ELR (cell line): ENCODE data around the gene CALCB.

Source experiments
- DNase-seq: peaks from one replicate; pipeline ENCODE4 v3.0.0-alpha.2; 2015; ENCODE audit warnings: low read depth

The CALCB gene

DNA sequence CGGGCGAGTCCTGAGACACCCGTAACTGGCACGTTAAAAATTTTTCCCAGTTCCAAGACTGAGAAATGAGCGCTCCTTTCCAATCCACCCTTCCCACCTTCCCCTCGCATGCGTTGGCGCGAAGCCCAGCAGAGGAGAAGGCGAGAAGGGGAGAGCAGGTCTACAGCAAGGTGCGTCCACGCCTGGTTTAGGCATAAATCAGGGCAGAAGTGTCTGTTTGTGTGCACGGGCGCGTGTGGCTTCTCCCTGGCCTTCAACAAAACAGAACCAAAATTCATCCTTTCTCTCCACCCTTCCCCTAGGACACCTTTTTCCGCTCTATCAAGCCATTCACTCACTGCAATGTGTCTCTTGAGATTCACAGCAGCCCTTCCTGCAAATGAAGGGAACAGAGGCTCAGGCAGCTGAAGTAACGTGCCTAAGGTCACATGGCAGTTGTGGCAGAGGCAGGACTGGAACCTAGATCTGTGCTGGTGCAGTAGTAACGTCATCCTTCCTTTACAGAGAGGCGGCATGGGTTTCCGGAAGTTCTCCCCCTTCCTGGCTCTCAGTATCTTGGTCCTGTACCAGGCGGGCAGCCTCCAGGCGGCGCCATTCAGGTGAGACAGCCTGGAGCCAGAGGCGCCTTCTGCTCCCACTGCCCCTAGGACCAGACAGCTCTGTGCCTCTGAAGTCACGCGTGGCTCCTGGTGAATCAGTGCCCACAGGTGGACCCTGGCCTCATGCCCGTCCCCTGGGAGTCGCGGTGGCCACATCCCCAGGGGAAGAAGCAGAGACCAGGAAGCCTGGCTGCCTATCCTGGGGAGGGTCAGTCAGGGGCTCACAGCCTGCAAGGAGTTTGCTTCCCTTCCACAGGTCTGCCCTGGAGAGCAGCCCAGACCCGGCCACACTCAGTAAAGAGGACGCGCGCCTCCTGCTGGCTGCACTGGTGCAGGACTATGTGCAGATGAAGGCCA is 1.1 kb downstream of the CALCB start:
- peak; percentile 73 for DNase-seq

DNA sequence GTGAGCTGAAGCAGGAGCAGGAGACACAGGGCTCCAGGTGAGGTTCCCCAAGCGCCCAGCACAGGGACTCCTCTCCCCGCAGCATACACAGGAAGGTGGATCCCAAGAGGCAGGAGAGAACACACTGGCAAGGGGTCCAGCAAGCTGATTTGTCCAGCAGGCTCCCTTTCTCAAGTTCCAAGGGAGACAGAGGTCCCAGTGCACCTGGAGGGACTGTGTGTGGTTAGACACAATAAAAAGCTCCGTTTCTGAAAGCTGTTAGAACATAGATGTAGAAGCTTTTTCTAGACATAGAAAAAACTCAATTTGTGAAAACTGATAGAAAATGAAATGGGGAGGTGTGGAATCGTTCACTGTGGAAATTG is 1.8 kb downstream of the CALCB start:
- no peak for DNase-seq

DNA sequence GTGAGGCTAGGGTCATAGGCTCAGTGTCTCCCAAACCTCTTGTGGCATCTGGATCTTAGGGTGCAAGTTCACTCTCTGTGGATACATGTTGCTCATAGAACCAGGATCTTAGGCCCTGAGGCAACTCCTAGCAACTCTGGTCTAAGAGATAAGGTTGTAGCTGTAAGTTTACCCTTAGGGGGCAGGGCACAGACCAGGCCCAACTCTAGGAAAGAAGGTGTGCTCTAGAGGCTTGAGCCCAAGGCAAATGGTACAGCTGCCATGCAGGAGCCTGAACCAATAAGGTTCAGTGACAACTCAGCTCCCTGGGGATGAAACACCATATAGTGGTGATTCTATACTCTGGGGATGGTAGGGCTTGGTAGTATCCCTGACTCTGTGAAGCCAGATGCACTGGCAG is 17.8 kb downstream of the CALCB start:
- no peak for DNase-seq

DNA sequence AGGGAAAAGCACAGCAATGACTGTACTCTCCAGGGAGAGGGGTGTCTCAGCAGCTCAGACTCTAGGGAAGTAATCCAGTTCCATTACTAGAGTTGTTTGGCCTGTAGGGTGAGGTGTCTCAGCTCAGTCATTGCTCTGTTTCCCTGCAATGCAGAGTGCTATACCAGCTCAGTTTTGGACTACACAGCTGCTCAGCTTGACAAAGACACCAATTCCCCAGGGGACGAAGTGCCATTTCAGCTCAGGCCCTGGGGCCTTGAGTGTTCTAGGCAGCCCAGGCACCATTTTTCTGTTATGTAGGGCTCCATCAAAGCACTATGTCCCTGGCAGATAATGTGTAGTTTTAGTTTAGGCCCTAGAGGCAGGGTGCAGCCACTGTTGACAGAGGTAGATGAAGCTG is 18.2 kb downstream of the CALCB start:
- no peak for DNase-seq

DNA sequence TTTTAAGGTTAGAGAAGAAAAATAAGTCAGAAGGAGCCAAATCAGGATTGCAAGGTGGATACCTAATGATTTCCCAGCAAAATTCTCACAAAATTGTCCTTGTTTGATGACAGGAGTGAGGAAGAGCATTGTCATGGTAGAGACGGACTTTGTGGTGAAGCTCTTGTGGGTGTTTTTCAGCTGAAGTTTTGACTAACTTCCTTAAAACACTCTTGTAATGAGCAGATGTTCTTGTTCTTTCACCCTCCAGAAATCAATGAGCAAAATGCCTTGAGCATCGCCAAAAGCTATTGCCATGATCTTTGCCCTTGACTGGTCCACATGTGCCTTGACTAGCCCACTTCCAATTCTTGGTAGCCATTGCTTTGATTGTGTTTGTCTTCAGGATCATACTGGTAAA is 20.0 kb downstream of the CALCB start:
- DNase-seq, result no peak

DNA sequence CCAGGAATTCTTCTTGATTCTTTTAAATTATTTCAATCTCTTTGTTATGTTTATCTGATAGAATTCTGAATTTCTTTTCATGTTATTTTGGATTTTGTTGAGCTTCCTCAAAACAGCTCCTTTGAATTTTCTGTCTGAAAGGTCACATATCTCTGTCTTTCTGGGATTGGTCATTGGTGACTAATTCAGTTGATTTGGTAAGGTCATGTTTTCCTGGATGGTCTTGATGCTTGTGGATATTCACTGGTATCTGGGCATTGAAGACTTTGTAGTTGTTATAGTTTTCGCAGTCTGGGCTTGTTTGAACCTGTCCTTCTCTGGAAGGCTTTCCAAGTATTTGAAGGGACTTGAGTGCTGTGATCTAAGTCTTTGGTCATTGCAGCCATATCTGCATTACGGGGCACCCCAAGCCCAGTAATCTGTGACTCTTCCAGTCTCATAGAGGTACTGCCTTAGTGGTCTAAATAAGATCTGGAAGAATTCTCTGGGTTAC is 22.4 kb downstream of the CALCB start:
- DNase-seq, result peak; percentile 27

DNA sequence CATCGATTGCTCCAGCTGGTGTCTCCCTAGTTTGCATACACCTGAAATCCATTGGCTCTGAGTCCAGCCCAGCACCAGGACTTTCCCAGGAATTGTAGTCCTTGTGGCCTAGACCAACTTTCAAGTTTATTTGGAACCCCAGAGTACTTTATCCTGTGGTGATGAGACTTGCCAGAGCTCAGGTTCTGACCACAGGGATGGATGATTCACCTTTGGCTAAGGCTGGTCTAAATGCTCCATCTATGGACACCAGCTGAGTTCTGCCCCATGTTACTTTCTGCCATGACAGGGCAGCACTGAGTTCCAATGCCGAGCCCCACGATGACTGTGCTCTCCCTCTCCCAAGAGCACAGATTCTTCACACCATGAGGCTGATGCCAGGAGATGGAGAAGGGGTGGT is 24.0 kb downstream of the CALCB start:
- DNase-seq, result peak; percentile 37

DNA sequence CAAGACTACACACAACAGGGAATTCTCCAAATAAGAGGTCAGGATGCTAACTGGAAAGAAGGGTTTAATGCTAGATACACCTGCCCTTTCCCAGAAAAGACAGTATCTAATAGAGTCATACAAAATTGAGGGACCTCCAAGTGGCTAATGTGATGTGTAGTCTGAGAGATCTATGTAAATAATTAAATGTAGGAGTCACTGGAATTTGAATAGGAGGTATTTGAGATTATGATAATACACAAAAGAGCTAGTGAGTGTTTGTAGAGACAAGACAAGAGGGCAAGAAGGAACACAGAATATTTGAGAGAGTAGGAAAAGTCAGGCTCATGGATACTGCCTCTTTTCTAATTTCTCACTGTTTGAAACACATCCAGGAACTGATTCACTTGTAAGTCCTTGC is 25.9 kb downstream of the CALCB start:
- no peak for DNase-seq

DNA sequence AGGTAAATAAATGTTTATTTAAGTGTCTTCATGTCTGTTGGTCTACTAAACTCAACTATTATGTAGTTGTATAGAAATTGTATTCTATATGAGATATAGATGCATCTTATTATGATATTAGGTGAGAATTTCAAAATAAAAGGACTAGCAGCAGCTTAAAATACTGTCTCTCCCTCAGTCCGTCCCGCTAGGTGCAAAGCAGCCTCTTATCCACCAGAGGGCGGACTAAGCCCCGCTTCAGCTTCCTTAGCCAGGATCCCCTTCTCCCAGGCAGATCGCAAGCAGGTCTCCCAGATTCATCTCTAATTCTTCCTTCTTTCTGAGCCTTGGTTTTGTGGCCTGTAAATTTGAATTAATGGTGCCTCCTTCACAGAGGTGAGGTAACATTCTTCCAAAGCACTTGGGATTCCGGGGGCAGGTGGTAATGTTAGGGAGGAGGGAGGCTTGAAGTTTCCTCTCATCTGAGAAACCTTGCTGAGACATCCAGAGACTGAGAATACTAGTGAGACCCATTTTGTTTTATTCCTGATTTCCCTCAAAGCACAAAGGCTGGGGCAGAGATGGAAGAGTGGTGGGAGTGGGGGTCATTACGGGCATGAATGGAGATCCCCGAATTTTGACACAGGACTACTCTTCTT is 27.8 kb downstream of the CALCB start:
- peak; percentile 82 for DNase-seq

DNA sequence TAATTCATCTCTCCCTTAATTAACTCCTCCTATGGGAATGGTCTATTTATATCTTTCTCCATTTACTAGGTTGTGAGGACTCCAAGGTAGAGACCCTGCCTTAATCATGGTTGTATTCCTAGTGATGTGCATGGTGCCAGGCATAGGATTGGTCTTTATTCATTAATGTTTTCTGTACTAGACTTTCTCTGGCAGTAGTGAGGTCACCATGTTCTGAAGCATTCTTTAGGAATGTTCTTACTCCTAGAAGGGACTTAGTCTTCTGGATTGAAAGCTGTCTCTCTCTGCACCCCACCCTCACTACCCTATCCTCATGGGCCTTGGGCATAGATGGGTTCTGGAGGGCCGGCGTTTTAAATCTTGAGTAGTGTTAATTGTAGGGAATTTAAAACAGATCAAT is 30.8 kb downstream of the CALCB start:
- DNase-seq, result peak; percentile 58

DNA sequence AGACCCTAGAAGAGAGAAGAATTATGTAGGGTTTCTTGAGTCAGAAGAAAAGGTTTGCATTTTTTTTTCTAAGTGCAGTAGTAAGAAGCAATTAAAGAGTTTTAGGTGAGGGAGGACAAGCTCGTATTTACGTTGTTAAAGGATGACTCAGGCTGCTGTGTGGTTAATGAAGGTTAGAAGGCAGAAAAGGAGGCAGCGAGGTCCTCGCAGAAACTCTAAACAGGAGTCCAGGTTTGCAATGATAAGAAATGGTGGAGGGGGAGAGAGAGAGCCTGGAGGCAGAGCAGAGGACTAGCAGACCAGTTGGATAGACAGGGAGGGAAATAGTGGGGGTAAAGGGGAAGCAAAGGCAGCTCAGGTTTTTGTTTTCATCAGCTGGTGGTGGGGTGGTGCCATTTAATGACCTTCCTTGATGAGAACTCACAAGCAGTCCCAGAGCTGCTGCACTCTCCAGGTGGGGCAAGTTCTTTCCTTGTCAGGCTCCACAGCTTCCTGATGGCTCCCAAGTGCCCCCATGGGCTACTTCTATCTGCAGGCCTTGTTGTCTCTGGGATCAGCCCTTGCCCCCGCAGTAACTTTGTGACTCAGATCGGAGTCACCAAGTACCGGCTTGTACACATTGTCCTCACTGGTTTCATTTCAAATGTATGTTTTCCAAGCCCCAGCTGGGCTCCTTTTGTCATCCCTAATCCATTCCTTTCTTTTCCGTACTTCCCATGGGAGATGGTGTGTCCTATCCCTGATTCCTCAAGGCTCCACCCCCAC is 33.0 kb downstream of the CALCB start:
- peak; percentile 86 for DNase-seq

DNA sequence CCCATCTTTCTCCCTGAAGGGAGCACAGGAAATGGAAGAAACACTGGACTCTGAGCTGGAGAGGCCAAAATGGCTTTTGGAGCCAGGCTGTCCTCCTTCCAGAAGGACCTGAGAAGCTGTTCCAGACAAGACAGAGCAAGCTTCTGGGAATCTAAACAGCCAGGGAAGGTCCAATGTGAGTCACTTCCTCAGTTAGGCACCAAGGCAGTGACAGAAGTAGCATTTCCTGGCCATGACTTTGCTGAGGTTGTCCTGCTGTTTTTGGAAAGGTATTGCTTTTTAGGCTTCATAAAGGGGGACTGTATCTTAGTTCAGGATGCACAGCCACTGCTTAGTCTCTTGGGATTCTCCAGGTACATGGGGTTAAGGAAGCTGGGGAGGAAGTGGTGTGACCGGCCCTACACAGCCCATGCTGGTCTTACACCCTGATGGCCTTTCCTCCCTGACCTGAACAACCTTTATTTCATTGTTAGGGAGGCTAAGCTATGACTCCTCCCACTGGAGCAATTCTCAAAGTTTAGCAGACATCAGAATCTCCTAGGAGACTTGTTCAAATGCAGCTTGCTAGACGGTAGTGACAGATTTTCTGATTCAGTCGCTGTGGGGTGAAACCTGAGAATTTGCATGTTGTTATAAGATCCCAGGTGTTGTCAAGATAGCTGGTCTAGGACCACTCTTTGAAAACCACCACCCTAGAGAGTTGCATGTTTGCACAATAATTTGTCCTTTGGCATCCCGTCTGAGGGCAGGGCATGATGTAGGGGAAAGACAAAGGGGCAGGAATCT is 34.5 kb downstream of the CALCB start:
- peak; percentile 70 for DNase-seq

DNA sequence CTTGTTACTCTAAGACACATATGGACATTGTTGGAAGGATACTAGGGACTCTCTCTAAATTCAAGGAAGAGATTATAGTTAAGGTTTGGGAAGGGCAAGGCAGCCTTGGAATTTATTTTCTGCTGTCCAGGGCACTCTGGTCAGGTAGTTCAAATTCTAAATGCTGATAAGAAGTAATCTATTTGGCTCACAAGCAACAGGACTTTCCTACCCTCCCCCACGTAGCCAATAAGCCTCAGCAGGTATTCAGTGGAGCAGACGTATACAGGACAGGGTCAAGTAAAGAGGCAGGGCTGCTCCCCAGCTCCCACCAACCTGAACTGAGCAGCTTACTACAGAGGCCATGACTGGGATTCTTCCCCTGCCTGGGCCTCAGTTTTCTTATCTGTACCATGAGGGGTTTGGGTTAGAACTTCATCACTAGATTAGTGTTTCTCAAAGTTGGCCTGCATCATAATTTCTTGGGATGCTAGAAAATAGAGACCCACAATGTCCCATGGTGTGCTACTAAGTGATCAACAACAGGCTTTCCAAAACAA is 35.3 kb downstream of the CALCB start:
- DNase-seq, result no peak

DNA sequence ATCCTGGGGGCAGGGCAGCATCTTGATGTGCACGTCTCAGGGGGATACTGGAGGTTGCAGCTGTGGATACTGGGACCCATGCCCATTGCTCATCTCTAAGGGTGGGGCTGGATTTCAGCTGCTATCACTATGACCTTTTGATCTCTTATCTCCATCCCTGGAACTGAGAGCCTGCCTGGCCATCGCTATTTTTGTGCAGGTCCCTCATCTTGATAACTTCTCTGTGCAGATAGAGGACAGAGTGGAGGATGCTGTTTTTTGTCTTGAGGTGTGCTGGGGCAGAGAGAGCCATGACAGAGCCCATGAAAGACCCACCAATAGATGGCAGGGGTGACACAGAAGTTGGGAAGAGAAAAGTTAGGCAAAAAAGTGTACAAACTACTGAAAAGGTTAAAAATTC is 36.2 kb downstream of the CALCB start:
- DNase-seq, result no peak

DNA sequence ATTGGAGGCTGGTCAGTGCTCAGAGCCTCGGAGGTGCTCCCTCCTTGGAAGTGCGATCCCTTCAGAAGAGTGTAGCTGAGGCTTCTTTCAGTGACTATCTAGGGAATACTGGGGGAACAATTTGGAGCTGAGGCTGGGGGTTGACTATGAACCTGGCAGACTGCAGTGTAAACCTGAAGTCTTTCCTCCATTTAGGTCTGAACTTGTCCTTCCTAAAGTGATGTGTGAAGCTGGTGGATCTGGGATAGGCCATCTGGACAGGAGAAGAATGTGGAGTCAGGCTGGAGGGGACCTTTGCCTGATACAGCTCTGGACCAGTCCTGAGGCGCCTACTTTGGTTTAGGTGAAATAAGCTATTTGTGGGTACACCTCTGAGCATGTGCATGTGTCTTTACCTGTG is 37.8 kb downstream of the CALCB start:
- no peak for DNase-seq

DNA sequence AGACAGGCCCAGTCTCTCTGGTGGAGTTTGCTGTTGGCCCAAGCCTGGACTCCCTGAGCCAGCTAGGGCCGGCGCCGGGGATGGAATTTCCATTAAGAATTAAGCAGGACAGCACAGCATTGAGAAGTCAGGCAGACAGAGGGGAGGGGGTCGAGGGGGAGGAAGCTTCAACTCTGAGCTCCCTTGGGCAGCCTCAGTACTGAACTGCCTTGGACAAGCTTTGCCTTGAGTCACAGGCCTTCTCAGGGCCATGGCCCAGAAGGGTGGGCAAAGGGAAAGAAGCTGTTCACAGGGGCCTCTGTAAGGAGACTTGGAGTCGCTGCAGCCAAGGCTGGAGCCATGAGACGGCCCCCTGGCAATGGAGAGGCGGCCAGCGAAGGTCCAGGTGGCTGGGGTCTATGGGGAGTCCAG is 38.7 kb downstream of the CALCB start:
- DNase-seq, result no peak

DNA sequence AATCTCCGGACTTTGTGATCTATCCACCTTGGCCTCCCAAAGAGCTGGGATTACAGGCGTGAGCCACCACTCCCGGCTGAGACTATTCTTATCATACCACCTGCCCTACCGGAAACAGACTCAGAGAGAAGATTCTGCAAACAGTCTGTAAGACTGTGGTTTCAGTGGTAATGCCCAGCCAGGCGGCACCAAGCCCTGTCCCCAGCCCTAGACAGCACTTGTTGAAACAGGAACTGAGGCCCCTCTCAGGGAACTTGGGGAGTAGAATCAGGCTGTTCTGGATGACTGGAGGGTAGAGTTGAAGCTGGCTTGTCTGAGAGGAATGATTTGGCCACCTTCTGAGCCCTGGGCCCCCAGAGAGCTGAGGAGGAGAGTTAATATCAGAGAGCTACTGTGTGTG is 40.0 kb downstream of the CALCB start:
- no peak for DNase-seq

DNA sequence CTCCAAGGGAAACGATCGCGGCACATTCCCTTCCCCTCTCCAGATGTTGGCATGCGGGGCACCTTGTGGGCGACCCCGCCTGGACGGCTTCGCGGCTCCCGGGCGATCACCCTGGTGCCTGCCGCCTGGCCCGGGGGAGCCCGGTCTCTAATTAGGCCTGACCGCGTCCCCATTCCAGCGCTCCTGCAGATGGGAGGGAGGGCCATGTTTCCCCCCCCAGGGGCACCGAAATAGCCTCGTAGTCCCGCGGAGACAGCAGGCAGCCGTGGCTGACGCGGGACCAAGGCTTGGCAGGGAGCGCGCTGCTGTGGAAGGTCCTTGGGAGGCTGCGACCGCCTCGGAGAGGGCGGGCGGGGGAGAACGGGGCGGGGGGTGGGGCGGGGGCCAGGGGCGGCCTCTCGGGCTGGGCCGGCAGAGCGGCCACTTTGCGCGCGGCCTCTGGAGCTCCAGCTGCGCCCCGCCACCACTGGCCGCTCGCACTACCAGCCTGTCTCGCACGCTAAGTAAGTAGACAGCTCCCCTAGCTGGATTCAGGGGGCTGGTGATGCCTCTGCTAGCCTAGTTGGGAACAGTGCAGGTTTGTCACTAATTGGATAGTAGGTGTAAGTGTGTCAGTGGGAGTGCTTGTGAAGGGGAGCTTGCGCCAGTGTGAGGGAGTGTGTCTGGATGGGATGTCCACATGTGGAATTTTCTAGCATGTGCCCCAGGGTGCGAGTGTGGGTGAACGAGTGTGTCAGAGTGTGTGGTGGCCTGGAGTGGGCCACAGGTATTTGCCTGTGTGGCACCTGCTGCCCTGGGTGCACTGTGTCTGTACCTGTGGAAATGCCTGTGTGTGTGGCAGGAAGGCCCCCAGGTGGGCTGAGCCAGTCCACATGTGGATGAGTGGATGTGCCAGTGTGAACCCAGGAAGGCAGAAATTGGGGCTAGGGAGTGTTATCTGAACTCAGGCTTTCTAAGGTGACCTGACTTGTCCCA is 41.4 kb downstream of the CALCB start, which contains the start of gene INSC:
TSS of gene INSC (plus strand) at position 423 of the 975 bp plus-strand sequence. CDS start 34,252 bp downstream, outside the sequence.
- DNase-seq, result peak; percentile 49

DNA sequence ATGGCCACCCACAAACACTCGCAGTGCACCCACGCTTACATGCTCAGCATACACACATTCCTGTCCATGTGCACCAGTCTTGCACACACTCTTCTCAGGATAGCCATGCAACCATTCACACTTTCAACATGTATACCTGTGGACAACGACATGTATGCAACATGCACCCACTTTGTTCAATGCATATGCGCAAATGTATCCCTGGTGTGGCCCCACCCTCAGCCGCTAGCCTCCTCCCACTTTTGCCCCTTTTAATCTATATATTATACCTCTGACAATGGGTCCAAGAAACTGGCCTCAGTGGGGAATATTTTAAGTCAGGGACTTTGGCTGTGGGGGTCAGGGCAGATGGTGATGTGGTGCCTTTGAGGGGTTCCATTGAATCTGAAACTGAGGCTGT is 42.3 kb downstream of the CALCB start:
- no peak for DNase-seq

DNA sequence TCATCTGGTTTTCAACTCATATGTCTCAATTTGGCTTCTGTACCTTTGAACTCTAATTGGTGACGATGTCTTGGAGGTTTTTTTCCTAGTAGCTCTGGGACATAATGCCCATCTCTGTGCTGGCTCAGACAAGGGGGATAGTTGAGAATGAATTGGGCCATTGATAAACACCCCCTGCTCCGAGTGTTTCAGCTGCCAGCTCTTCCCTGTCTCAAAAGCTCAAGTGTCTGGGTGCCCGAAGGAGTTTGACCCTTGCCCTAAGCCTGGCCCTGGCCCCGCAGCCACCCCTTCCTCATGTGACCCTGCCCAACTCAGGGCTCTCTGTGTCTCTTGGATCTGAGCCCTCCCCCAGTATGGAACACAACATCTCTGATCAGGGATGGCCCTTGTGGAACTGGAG is 44.4 kb downstream of the CALCB start:
- DNase-seq, result no peak
